HG02852 (cell line): ENCODE data around the gene IGFBP7.
A peak's percentile ranks its signal among the peaks of the same experiment; 100 is the strongest.

Experiments
- ATAC-seq: cut with Tn5 transposase; IDR thresholded peaks from one replicate; pipeline ENCODE4 v1.9.1; 2021; ENCODE audit warnings: mild to moderate bottlenecking, moderate library complexity; ENCODE audit not compliant: unreplicated experiment

The IGFBP7 gene

DNA sequence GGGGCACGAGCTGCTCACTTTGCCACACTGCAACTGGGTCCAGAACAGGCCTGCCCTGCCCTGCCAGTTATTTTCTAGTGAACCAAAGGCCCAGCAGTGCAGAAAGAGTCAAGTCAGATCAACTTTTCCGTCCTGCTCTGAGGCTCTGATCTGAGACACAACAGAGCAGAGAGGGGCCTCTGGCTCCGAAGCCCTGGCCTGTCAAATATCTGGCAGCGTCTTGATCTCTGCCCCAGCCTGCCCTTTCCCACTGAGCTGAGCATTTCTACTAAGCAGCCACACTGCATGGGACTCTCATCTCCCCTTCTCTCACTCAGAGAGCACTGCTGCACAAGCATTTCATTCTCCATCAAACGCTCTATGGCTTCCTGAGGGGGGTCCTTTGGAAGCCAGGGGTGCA lies 11.8 kb downstream of the IGFBP7 start:
- ATAC-seq: no peak

GRCh38 chr4:57097711-57098110 lies 12.5 kb downstream of the IGFBP7 start:
- ATAC-seq: no peak

DNA sequence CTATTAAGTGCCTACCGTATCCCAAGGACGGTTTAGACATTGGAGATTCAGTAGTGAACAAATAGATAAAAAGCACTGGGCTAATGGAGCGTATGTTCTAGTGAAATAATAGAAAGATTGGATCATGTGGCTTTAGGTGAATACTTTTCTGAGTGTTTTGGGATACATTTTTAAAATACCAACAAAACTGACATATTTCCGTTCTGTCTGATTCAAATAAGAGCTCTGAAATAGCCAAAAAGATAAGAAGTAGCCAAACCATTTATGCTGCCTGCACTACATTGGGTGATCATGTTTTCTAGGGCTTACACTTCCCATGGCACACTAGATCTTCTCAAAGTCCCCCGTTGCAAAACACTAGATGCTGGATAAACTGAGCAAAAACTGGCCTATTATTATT lies 14.2 kb downstream of the IGFBP7 start:
- ATAC-seq: no peak

GRCh38 chr4:57095245-57095644 lies 14.9 kb downstream of the IGFBP7 start:
- ATAC-seq: no peak

DNA sequence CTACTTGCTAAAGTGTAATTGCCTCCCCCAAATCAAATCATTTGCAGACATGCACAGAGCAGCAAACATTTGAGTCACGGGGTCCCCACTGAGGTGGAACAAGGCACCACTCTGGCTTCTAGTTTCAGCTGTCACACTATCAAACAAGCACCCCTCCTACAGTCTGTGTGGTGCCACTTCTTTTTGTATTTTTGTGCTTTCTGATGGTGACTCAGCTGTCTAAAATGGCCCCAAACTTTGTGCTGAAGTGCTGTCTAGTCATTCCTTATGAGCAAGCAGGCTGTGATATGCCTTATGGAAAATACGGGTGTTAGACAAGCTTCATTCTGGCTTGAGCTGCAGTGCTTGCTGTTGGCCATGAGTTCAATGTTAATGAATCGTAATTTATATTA lies 15.4 kb downstream of the IGFBP7 start:
- ATAC-seq: no peak

- no peak for ATAC-seq
Measured at GRCh38 chr4:57093845-57094831, 16.0 kb downstream of the IGFBP7 start.

- peak; percentile 91 for ATAC-seq
Measured at GRCh38 chr4:57091657-57092162, 18.5 kb downstream of the IGFBP7 start.

DNA sequence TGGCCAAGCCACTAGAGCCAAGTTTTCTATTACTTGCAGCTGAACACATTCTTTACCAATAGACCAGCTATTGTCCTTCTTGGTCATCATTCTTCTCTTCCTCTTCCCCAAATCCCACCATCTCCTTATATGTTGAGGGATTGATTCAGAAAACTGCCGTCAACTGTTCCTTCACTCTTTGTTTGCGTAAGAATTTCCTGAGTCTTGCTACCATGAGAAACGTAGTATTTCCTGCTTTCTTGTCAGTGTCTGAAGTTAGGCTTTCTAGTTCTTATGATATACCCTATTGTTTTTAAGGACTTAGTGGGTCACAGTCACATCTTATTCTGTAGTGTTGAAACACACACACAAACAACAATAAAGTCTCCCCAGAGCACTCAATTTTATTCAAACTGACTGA lies 20.1 kb downstream of the IGFBP7 start:
- no peak for ATAC-seq

DNA sequence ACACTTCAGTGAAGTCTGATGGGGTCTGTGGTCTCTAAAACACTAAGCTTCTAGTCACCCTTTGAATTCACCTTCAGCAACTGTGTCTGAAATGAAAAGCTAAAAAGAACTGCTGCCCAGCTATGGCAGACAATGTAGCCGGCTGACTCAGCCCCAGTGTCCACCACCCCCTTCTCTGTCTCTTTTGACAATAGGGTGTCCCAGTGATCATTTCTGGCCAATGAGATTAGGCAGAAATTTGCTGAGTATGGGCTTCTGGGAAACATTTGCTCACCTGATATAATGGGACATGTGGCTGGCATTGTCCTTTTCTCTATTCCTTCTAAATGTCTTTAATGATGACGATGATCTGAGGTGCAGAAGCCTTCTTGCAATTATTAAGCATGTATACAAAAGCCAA lies 20.6 kb downstream of the IGFBP7 start:
- ATAC-seq: no peak

- no peak for ATAC-seq
Measured at GRCh38 chr4:57086031-57086723, 24.0 kb downstream of the IGFBP7 start.

DNA sequence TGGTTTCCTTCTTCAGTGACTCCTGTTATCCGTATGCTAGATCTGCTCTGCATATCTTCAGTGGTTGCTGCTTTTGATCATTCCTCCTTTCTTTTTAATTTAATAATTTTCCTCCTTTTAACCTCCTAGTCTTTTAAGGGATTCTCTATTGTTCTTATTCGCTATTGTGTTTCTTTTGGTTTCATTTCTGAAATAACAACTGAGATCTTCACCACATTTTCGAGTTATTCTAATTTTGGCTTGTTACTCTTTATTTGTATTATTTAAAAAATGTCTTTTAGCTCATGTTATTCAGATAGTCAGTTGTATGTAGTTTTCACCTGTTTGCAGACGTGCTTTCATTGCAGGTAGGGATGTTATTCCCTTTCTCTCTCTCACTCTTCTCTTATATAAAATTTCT lies 24.9 kb downstream of the IGFBP7 start:
- no peak for ATAC-seq

DNA sequence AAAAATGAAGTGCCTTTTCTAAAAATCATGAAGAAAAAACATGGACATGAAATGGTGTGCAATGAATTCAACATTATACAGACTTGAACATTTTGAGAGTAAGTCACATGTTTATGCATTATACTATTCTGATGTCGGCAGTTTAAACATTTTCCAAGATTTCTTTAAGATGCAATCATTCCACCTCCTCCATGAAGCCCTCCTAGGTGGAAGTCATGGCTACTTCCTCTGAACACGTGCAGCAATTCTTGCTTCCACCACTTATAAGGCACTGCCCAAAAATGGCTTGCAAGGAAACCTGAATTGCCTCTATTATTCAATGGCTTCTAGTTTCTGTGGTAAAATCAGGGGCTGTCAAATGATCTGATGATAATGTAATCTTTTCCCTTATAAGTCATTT lies 25.8 kb downstream of the IGFBP7 start:
- ATAC-seq: no peak

DNA sequence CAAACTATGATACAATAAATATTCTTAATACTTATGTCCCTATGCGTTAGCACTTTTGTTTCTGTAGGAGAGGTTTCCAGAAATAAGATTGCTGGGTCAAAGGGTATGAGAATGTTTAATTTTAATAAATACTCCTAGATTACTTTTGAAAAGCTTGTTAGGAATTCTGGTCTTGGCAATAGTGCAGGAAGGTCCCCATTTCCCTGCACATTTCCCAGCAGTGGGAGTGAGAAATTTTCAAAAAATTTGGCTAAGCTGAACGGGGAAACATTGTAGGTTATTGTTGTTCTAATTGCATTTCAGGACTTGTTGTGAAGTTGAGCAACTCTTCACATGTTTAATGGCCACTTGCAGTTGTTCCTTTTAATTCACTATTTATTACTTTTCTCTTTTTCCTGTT lies 27.1 kb downstream of the IGFBP7 start:
- ATAC-seq: no peak

DNA sequence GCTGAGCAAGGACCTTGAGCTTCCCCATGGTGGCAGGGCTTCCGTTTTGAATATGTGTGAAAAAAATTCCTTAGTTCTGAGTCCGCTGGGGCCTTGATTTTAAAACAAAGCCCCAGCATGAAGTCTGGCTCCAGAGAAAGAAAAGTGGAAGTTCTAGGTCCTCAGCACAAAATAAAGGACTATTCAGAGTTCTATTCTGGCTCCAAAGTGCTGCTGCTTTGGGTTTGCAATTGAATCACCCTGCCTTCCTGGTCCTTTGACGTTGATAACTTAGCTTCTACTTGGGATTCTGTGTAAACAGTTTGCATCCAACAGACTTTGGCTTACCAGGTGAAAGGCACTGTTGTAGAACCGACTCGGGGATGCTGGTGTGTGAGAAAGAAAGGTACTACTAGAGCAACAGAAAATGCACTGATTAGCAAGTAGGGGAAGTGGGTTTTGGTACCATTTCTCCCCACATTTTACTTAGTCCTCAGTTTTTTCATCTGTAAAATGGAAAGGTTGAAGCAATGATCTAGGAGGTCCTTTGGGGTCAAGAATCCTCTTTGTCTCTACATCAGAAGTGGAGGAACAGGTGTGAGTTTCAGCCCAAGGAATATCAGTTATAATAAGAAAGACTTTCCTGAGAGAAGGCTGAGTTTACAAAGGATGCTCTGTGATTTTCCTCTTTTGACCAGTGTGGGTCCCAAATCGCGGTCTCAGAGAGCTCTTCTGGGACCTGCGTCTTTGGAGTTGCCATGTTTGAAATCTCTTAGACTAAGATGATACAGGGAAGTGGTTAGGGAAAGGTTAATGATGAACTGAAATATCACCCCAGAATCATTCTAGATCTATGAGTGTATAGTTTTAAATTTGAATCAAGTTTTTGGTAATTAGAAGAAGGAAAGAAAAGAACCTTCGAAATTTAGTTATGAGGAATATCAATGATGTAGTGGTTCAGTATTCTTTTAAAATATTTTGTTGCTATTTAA lies 28.2 kb downstream of the IGFBP7 start:
- no peak for ATAC-seq

- ATAC-seq: no peak
Measured at GRCh38 chr4:57080781-57081650, 29.2 kb downstream of the IGFBP7 start.

GRCh38 chr4:57078685-57079521 lies 31.3 kb downstream of the IGFBP7 start:
- no peak for ATAC-seq

DNA sequence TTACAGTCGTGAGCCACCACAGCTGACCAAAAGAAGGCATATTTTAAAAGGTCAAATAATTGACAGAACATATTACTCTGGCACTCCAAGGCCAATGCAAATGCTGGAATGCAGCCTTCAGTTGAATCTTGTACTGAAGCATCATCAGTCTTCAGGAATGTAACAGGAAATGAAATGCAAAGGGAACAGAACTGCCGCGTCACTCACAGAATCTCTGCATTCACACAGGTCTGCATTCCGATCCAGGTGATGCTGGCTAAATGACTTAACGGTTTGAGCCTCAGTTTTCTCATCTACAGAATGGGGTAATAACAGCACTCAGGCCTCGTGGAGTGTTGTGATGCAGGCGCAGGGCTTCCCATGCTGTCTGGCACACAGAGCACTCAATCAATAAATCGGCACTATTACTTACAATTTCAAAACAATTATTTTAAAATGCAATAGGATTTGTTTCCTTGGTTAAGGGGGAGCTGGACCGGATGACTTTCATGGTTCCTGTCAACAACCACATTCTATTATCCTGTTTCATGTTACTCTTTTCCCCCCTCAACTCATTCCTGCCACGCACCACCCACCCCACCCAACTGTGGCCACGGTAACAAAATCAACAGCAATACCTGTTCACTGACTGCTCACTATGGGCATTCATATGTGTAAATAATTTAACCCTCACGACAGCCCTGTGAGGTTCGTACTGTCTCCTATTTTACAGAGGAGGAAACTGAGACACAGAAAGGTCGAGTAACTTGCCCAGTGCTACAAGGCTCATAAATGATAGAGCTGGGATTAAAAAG lies 32.4 kb downstream of the IGFBP7 start:
- no peak for ATAC-seq

GRCh38 chr4:57076646-57077045 lies 33.5 kb downstream of the IGFBP7 start:
- ATAC-seq: no peak
